AG10803 (cell line): ENCODE data around the gene GNA15.

Source experiments
- DNase-seq: peaks from one replicate; pipeline ENCODE4 v3.0.0; 2010; ENCODE audit warnings: low read depth
- H3K4me3 ChIP-seq: 2 replicates; pipeline ENCODE4 v1.5.1; 2011; ENCODE audit warnings: mild to moderate bottlenecking, low read length, control low read depth
- TF ChIP-seq, protein P1 (sequence below): conservative IDR thresholded peaks from 2 replicates; pipeline ENCODE4 v1.5.1; 2011; ENCODE audit warnings: mild to moderate bottlenecking, low read length, control low read depth, inconsistent platforms

The GNA15 gene

DNA sequence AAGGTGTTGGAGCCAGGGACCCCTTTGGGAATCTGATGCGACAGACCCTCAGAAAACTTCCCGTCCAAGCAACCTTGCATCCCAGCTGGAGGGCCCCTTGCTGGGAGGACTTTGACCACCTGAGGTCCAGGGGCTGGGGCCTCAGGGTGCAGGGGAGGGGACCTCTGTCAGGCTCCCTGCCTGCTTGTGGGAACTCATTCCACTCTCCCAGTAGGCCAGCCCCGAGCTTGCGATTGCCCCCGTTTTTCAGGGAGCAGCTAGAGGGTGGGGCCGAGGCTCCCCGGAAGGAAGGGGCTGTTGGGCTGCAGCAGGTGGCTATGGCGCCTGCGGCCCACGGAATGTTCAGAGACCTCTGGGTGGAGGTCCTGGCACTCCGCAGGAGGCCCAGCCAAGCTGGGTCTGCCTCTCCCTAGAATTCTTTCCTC lies 38.9 kb upstream of the GNA15 start:
- TF ChIP-seq, protein P1, sequence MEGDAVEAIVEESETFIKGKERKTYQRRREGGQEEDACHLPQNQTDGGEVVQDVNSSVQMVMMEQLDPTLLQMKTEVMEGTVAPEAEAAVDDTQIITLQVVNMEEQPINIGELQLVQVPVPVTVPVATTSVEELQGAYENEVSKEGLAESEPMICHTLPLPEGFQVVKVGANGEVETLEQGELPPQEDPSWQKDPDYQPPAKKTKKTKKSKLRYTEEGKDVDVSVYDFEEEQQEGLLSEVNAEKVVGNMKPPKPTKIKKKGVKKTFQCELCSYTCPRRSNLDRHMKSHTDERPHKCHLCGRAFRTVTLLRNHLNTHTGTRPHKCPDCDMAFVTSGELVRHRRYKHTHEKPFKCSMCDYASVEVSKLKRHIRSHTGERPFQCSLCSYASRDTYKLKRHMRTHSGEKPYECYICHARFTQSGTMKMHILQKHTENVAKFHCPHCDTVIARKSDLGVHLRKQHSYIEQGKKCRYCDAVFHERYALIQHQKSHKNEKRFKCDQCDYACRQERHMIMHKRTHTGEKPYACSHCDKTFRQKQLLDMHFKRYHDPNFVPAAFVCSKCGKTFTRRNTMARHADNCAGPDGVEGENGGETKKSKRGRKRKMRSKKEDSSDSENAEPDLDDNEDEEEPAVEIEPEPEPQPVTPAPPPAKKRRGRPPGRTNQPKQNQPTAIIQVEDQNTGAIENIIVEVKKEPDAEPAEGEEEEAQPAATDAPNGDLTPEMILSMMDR = no peak
- no peak for DNase-seq
- peak overlapping the region; percentile 84 for H3K4me3 ChIP-seq

DNA sequence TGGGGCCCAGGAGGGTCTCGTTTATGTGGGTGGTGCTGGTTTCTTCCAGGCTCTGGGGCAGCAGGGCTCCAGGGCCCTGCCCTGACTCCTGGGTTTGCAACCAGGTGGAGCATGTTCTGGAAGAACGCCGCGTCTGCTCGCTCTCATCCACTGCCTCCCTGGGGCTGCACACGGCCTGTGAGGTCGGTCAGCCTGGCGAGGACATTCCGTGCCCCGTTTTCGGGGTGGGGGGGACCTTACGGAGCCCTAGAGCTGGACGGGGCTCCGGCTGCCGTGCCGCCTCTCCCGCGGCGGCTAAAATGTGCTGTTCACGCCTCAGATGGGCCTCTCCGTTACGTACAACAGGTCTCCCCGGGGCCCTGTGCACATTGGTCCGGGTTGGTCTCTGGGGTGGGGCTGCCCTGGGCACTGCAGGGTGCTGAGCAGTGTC lies 38.4 kb upstream of the GNA15 start:
- H3K4me3 ChIP-seq = peak overlapping the region; percentile 84
- TF ChIP-seq, protein P1 = no peak
- DNase-seq = no peak

DNA sequence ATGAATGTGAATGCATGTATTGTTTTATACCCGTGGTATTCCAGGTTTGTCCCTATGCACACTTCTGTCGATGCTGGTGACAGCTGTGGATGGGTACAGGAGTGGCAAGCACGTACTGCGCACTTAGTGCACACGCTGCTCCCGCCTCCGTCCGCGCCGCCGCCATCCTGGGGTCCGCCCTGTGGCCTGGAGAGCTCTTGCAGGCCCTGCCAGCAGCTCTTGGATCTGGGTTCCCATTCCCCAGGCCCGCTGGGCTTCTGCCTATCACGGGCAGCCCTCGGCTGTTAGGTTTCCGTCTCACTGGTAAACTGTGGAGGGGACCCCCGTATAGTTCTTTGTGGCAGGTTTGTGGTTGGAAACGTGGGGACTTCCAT lies 37.7 kb upstream of the GNA15 start:
- TF ChIP-seq, protein P1 = no peak
- DNase-seq = peak; percentile 33

DNA sequence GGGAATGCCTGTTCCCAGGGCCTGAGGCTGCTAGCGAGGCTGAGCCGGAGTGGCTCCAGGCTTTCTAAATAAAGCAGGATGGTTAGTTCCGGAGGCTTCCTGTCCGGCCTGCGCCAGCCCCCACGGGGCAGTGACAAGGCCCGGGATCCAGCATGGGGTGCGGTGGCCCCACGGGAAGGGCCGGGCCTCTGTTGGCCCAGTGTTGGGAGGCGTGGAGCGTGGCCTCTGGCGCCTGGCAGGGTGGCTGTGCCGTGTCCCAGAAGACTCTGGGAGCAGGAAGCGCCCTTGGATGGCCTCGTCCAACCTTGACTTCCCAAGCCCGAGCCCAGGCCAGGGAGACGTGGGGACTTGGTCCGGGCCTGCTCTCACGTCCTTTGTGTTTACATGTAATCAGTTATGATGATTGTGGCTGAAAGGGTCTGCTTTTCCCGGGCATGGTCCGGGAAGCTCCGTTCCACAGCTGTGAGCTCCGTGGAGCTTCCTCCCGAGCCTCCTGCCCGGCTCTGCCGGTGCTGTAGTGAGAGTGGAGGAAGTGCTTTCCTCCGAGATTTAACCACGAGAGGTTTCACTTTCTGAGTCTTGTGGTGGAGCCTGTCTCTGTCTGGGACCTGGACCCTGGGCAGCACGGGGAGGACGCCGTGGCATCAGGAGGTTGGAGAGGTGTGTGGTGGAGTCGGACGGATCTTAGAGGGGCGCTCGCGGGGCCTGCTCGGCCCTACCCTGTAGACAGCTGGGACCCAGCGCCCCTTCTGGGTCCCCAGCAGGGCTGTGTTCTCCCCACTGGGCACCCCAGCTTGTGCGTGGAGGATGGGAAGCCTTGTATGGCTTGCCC lies 37.1 kb upstream of the GNA15 start:
- peak; percentile 43 for DNase-seq
- TF ChIP-seq, protein P1 = no peak
- H3K4me3 ChIP-seq = peak overlapping the region; percentile 84

More for the DNA sequence above, 37.7 kb upstream of the GNA15 start:
- peak overlapping the region; percentile 84 for H3K4me3 ChIP-seq

DNA sequence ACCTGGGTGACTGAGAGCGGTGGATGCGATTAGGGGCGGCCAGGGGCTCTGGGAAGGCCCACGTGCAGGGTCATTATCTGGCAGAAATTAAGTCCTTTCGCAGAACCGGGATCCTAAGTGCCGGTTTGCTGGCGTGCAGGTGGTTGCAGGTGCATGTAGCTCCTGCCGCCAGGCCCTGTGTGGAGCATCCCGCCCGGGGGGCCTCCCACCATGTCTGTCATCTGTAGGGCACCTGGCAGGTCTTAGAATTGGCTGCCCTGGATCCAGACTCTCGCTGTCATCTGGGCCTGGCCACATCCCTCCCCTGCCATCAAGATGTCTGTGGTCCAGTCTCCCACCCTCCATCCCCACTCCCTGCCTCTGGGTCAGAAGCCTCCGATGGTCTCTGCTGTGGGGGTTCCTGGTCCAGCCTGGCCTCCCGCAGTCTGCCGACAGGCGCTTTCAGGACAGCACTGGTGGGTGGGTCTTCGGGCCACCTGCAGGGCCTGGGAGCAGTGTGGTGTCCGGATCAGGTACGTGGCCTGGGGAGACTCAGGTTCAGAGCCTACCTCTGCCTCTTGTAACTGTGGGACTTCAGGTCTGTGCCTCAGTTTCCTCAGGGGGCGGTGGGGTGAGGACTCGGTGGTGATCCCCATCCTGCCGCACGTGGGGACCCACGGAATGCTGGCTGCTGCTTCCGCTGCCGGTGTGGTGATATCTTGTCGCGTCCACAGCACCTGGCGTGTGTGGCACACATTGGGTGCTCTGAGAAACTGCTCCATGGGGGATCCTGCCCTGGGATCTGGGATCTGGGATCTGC lies 36.3 kb upstream of the GNA15 start:
- peak overlapping the region; percentile 84 for H3K4me3 ChIP-seq
- DNase-seq = no peak
- TF ChIP-seq, protein P1 = no peak

DNA sequence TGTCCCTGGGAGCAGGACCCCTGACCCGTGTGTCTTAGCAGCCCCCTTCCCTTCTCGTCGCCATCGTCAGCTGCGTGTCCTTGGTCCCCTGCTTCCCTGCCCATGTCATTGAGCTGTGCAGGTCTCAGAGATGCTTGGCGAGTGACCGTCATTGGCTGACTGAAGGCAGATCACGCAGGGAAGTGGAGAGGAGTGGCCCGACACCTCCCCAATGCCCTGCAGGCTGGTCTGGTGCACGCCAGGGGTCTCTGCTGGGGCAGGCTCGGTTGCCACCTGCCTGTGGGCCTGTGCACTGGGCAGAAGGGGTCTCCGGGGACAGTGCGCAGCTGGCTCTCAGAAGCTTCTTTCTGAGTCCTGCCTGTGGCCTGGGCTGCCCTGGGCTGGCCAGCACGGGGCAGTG lies 35.5 kb upstream of the GNA15 start:
- TF ChIP-seq, protein P1 = no peak
- no peak overlapping the region for H3K4me3 ChIP-seq
- no peak for DNase-seq
